Chondrocyte (in vitro differentiated cells): ENCODE data around the gene COLEC12. TPM values are rescaled to one million over a fixed set of nuclear protein-coding genes. Genes with fewer than 3 reads are reported as not detected.

ENCODE experiments used
- DNase-seq: peaks from one replicate; pipeline ENCODE4 v3.0.0; 2021; ENCODE audit warnings: mixed read lengths, low spot score
- H3K27ac Mint-ChIP-seq: one replicate; pipeline ENCODE4 v1.8.0; 2021; ENCODE audit warnings: mild to moderate bottlenecking, moderate library complexity, mixed read lengths; ENCODE audit not compliant: unreplicated experiment
- H3K27me3 Mint-ChIP-seq: 2 replicates; pipeline ENCODE4 v1.8.0; 2021; ENCODE audit warnings: low read depth, mixed read lengths
- H3K36me3 Mint-ChIP-seq: 2 replicates; pipeline ENCODE4 v1.8.0; 2021; ENCODE audit warnings: low read depth, mixed read lengths
- H3K4me1 Mint-ChIP-seq: 2 replicates; pipeline ENCODE4 v1.8.0; 2021; ENCODE audit warnings: low read depth, mild to moderate bottlenecking, mixed read lengths
- H3K4me3 Mint-ChIP-seq: one replicate; pipeline ENCODE4 v1.8.0; 2021; ENCODE audit warnings: mild to moderate bottlenecking, moderate library complexity, mixed read lengths; ENCODE audit not compliant: unreplicated experiment
- H3K9me3 Mint-ChIP-seq: 2 replicates; pipeline ENCODE4 v1.8.0; 2021; ENCODE audit warnings: low read depth, mixed read lengths
- total RNA-seq: library from RNA; stranded (reverse); gene quantifications from 3 replicates; pipeline ENCODE4 v1.2.1, GENCODE V29; 2021
- TF ChIP-seq, protein P1 (sequence below): fragments of 200-600 bp; sonication (generic); IDR thresholded peaks from 2 replicates; pipeline ENCODE4 v1.5.0; 2021; ENCODE audit warnings: antibody characterized with exemption, mild to moderate bottlenecking, moderate library complexity

The COLEC12 gene
- total RNA-seq, 1 donor from 2014 or later: 2.1 TPM

DNA sequence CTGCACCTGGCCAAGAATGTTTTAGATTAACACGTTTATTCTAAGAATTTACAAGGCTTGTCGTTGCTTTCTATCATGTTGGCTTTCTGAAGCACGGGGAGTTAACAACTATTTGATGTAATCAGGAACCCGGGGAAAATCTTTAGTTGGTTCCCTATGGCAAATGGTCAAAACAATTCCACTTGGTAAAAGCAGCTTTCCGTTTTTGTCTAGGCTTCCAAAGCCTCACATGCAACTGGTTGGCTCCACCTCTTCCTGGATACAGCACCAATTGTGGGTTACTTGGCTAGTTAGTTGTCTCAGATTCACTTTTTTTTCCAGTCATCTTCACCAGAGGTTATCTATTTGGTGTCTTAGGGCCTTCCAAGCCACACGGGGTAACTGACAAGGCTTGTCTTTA is 2.8 kb downstream of the COLEC12 start:
- Mint-ChIP-seq H3K36me3 (no peaks in the 10 kb centered on the region), H3K4me1 (peaks cover 35% of the 10 kb centered on the region), H3K4me3 (no peak overlapping the region), H3K27me3 (no peaks in the 10 kb centered on the region), H3K27ac (no peak overlapping the region), H3K9me3 (no peaks in the 10 kb centered on the region)
- DNase-seq: no peak
- TF ChIP-seq, protein P1, sequence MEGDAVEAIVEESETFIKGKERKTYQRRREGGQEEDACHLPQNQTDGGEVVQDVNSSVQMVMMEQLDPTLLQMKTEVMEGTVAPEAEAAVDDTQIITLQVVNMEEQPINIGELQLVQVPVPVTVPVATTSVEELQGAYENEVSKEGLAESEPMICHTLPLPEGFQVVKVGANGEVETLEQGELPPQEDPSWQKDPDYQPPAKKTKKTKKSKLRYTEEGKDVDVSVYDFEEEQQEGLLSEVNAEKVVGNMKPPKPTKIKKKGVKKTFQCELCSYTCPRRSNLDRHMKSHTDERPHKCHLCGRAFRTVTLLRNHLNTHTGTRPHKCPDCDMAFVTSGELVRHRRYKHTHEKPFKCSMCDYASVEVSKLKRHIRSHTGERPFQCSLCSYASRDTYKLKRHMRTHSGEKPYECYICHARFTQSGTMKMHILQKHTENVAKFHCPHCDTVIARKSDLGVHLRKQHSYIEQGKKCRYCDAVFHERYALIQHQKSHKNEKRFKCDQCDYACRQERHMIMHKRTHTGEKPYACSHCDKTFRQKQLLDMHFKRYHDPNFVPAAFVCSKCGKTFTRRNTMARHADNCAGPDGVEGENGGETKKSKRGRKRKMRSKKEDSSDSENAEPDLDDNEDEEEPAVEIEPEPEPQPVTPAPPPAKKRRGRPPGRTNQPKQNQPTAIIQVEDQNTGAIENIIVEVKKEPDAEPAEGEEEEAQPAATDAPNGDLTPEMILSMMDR: no peak

DNA sequence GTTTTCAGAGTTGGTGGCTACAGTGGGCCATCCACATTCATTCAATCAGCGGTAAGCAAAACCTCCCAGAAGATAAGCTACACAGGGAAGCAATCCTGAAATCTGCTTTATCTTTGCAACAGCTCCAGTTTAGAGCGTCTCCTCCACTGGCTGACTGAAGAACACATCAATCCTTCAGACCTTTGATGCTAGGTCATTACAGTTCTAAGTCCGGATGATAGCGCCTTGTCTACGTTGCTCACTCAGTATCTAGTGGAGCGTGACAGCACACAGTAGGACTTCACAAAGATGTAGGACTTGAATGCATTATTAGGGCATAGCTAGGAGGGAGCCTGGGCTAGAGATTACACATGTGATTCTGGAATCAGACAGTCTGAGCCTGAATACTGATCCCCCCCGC is 5.0 kb downstream of the COLEC12 start:
- Mint-ChIP-seq H3K27me3 (no peaks in the 10 kb centered on the region), H3K4me1 (peaks cover 27% of the 10 kb centered on the region), H3K9me3 (no peaks in the 10 kb centered on the region), H3K36me3 (no peaks in the 10 kb centered on the region), H3K27ac (no peak overlapping the region), H3K4me3 (no peak overlapping the region)
- no peak for DNase-seq
- TF ChIP-seq, protein P1: no peak

DNA sequence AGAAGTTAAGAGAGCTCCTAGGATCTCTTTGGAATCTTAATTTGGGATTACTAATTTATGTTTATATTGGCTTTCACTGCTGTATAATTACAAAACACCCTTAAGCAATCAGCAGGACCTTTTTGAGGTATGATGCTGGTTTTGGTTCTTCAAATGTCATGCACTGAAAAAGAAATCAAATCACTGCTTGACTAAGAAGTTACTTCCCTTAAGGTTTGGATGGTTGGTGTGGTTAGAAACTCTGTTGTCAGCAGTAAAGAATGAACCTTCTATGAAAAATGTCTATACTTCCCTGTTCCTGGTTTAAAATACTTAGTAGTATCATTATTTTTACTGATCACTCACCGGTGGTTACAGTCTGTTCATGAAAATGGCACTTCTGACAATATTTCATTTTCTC is 5.5 kb downstream of the COLEC12 start:
- no peaks in the 10 kb centered on the region for H3K27me3 Mint-ChIP-seq
- TF ChIP-seq, protein P1: no peak
- no peak overlapping the region for H3K27ac Mint-ChIP-seq
- H3K4me1 Mint-ChIP-seq: peaks cover 31% of the 10 kb centered on the region
- no peak overlapping the region for H3K4me3 Mint-ChIP-seq
- H3K36me3 Mint-ChIP-seq: no peaks in the 10 kb centered on the region
- H3K9me3 Mint-ChIP-seq: no peaks in the 10 kb centered on the region
- DNase-seq: no peak

DNA sequence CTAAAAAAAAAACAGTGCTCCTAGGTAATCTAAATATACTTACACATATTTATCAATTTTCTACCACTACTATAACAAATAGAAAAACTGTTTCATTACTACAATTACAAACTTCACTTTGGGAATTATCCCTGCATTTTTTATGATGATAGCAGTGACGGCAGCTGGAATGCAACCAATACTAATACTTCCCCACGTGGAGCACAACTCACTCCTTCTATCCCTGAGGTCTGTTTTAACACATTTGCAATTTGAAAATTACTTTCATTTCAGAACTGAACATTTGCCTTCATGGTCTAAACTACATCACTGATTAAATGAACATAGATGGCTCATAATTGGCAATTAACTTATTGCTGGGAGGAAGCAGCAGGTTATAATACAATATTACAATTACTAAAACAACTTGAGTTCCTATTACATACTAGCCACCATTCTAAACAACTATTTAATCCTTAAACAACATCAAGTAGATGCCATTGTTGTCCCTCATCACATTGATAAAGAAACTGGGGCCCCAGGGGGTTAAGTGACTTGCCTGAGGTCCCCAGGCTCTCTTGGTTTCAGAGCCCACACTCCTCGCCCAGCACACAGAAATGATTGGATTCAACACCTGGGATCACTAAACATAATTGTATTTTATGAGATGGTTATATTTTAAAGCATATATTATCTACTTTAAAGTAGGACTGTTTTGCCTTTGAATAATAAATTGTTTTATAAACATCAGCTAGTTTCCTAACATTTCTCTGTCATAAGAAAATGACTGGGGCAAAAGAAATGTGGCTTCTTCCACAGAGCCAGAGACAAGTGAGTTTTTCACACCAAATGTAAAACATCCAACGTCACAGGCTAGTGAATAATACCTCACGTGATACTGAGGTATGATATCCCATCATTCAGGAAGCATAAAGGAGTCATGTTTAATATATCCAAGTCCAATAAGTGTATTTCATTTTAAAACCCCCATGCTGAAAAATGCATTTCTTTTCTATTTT is 6.2 kb downstream of the COLEC12 start:
- no peaks in the 10 kb centered on the region for H3K36me3 Mint-ChIP-seq
- no peaks in the 10 kb centered on the region for H3K27me3 Mint-ChIP-seq
- TF ChIP-seq, protein P1: no peak
- no peaks in the 10 kb centered on the region for H3K9me3 Mint-ChIP-seq
- DNase-seq: no peak
- H3K27ac Mint-ChIP-seq: no peak overlapping the region
- peaks cover 31% of the 10 kb centered on the region for H3K4me1 Mint-ChIP-seq
- H3K4me3 Mint-ChIP-seq: no peak overlapping the region

- TF ChIP-seq, protein P1: no peak
- no peak for DNase-seq
- H3K27ac Mint-ChIP-seq: no peak overlapping the region
- no peaks in the 10 kb centered on the region for H3K36me3 Mint-ChIP-seq
- no peak overlapping the region for H3K4me3 Mint-ChIP-seq
- H3K9me3 Mint-ChIP-seq: no peaks in the 10 kb centered on the region
- no peaks in the 10 kb centered on the region for H3K27me3 Mint-ChIP-seq
- H3K4me1 Mint-ChIP-seq: peaks cover 31% of the 10 kb centered on the region
Measured at GRCh38 chr18:492451-492850, 8.1 kb downstream of the COLEC12 start.
